GM10266 (cell line): Measurements from ENCODE around the gene U2AF1L4.

Experiments
- DNase-seq: peaks from one replicate; pipeline ENCODE4 v3.0.0; 2012; ENCODE audit errors: extremely low spot score
- TF ChIP-seq, protein P1 (sequence below): IDR thresholded peaks from 2 replicates; pipeline ENCODE4 v1.5.1; 2012; ENCODE audit warnings: mild to moderate bottlenecking, low read depth; ENCODE audit not compliant: control insufficient read depth, insufficient read depth; ENCODE audit errors: missing control alignments

Gene U2AF1L4

GRCh38 chr19:35789978-35790944, 45.0 kb upstream of the U2AF1L4 start:
- TF ChIP-seq, protein P1, sequence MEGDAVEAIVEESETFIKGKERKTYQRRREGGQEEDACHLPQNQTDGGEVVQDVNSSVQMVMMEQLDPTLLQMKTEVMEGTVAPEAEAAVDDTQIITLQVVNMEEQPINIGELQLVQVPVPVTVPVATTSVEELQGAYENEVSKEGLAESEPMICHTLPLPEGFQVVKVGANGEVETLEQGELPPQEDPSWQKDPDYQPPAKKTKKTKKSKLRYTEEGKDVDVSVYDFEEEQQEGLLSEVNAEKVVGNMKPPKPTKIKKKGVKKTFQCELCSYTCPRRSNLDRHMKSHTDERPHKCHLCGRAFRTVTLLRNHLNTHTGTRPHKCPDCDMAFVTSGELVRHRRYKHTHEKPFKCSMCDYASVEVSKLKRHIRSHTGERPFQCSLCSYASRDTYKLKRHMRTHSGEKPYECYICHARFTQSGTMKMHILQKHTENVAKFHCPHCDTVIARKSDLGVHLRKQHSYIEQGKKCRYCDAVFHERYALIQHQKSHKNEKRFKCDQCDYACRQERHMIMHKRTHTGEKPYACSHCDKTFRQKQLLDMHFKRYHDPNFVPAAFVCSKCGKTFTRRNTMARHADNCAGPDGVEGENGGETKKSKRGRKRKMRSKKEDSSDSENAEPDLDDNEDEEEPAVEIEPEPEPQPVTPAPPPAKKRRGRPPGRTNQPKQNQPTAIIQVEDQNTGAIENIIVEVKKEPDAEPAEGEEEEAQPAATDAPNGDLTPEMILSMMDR, result no peak
- DNase-seq, result no peak

DNA sequence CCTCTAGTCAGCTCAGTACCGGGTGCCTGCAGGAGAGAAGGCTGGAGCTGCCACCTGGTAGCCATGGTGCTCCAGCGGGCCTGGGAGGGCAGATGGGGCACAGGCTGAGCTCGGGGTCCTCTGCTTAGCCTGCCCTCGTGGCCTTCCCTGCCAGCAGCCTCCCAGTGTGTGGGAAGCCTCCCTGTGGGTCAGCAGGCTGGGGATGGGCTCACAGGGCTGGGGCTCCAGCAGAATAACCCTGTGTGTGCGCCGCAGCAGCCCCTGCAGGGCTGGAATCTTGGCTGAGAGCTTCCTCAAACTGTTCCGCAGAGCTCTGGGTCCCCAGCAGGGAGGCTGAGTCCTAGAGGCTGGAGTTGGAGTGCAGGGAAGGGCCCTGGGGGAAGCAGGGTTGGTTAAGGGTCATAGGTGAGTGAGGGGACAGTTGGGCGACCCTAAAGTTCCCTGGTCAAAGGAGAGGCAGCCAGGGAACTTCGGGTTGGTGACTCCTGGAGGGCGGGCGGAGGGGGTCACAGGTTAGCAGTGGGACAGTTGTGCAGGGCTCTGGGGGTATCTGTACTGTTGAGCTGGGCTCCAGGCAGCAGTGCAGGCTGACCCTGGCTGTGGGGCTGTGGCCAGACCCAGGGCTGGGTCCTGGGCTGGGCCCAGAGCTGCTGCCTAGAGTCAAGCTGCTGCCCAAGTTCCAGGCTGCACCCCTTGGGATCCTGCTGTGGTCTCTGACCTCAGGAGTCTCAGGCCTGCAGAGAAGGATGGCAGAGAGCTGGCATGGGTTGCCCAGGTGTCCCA, 44.2 kb upstream of the U2AF1L4 start:
- no peak for DNase-seq
- TF ChIP-seq, protein P1, result no peak

DNA sequence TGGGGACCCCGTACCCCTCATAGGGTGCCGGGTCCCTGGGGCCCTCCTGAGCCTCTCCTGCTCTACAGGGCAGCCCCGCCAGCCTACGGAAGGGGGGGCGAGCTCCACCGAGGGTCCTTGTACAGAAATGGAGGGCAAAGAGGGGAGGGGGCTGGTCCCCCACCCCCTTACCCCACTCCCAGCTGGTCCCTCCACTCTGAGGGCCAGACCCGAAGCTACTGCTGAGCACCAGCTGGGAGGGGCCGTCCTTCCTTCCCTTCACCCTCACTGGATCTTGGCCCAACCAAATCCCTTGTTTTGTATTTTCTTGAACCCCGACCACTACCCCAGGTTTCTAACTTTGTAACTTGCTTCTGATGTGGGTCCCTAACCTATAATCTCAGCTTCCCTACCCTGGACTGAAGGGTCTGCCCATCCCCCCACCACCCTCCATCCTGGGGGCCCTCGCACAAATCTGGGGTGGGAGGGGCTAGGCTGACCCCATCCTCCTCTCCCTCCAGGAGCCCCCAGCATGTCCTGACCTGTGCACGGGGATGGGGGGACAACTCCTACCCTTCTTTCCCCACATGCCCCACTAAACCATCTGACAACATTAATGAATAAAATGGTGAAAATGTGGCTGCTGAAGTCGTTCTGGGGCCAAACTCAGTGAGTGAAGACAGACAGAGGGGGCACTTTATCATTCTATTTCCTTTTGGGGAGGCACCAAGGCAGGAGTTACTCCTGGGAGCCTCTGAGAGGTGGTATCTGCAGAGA, 43.2 kb upstream of the U2AF1L4 start:
- no peak for DNase-seq
- TF ChIP-seq, protein P1, result no peak

GRCh38 chr19:35787227-35787799, 42.1 kb upstream of the U2AF1L4 start:
- DNase-seq, result no peak
- TF ChIP-seq, protein P1, result no peak

GRCh38 chr19:35786299-35787160, 41.3 kb upstream of the U2AF1L4 start:
- TF ChIP-seq, protein P1, result no peak
- no peak for DNase-seq

- DNase-seq, result no peak
- TF ChIP-seq, protein P1, result no peak
Measured at GRCh38 chr19:35785339-35785627, 40.1 kb upstream of the U2AF1L4 start.
